Naive B cell (primary cell): ENCODE results near the gene VSTM5. TPM values are rescaled to one million over a fixed set of nuclear protein-coding genes. Genes with fewer than 3 reads are reported as not detected.
"Not testable (repeated sequence)": the region's sequence is repeated elsewhere in the genome, so short reads cannot be mapped to it uniquely, and the experiment has no call there.

Source experiments
- ATAC-seq, 2 donors: fragments of 150-1000 bp; cut with Tn5 transposase; 2 replicates each; pipeline ENCODE4 v1.10.0; 2021; ENCODE audit warnings: low read depth in 2 of 2, mild to moderate bottlenecking in 2 of 2, moderate library complexity in 2 of 2
- DNase-seq: peaks from one replicate; pipeline ENCODE4 v3.0.0; 2022
- H3K27ac Mint-ChIP-seq, 6 donors: one replicate each; pipeline ENCODE4 v1.8.0; 2020 to 2022; ENCODE audit warnings: mild to moderate bottlenecking in 6 of 6, mixed read lengths in 6 of 6, moderate library complexity in 5 of 6, inconsistent platforms in 2 of 6
- H3K27me3 Mint-ChIP-seq, 3 donors: one replicate each; pipeline ENCODE4 v1.8.0; 2021 to 2022; ENCODE audit warnings: mixed read lengths in 3 of 3, mild to moderate bottlenecking in 1 of 3
- H3K36me3 Mint-ChIP-seq, 2 donors: one replicate each; pipeline ENCODE4 v1.8.0; 2020 to 2022; ENCODE audit warnings: mixed read lengths in 2 of 2, inconsistent platforms in 1 of 2, mild to moderate bottlenecking in 1 of 2
- H3K4me1 Mint-ChIP-seq, 3 donors: one replicate each; pipeline ENCODE4 v1.8.0; 2020 to 2022; ENCODE audit warnings: mixed read lengths in 3 of 3, inconsistent platforms in 1 of 3, mild to moderate bottlenecking in 1 of 3, moderate library complexity in 1 of 3
- H3K4me3 Mint-ChIP-seq, 8 donors: one replicate each; pipeline ENCODE4 v1.8.0; 2020 to 2022; ENCODE audit warnings: mild to moderate bottlenecking in 8 of 8, mixed read lengths in 8 of 8, moderate library complexity in 8 of 8, inconsistent platforms in 2 of 8
- H3K9me3 Mint-ChIP-seq, 7 donors: one replicate each; pipeline ENCODE4 v1.8.0; 2020 to 2022; ENCODE audit warnings: mixed read lengths in 7 of 7, mild to moderate bottlenecking in 5 of 7, inconsistent platforms in 2 of 7, moderate library complexity in 1 of 7
- polyA plus RNA-seq, 6 donors: library from polyadenylated mRNA; unstranded; fragments of 300-500 nt; fragmentation: Illumina TruSeq; gene quantifications; one replicate each; pipeline ENCODE4 v1.2.3, GENCODE V29; 2021; ENCODE audit warnings: low read depth in 6 of 6

VSTM5 gene
- polyA plus RNA-seq, 6 donors from 2014 or later, result not detected

- DNase-seq (no peak), ATAC-seq (no peak)
- Mint-ChIP-seq H3K27me3 (no peaks in the 10 kb centered on the region), H3K4me1 (no peaks in the 10 kb centered on the region), H3K36me3 (peaks cover 13 to 38% of the 10 kb centered on the region in 2 donors), H3K27ac (peak overlapping the region in 1 of 6 donors; percentile 56), H3K9me3 (no peaks in the 10 kb centered on the region), H3K4me3 (no peak overlapping the region)
These were observed 42.4 kb downstream of the VSTM5 start for GRCh38 chr11:93807980-93808379.

GRCh38 chr11:93804879-93805278 is 45.5 kb downstream of the VSTM5 start:
- Mint-ChIP-seq H3K27me3 (no peaks in the 10 kb centered on the region), H3K4me1 (no peaks in the 10 kb centered on the region), H3K4me3 (no peak overlapping the region), H3K9me3 (no peaks in the 10 kb centered on the region), H3K36me3 (peaks cover 13 to 40% of the 10 kb centered on the region in 2 donors), H3K27ac (no peak overlapping the region)
- no peak for ATAC-seq
- DNase-seq, result no peak

DNA sequence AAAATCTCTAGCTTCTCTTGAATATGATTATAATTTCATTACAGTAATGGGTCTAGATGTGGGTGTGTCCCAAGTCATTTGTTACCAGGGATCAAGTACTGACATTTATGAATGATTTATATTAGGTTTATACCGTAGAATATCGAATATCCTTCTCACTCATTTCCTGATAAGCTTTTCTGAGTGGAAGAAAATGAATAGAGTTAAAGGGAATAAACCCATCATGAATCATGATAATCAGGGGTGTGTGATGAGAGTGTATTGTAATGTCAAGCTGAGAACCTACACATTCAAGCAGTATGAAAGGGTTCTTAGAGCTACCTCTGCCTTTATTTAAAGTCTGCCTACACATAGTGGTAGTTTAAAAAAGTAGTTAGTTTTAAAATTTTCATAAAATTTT is 49.1 kb downstream of the VSTM5 start:
- DNase-seq, result no peak
- peaks cover 14 to 37% of the 10 kb centered on the region in 2 donors for H3K36me3 Mint-ChIP-seq
- H3K4me1 Mint-ChIP-seq, result no peaks in the 10 kb centered on the region
- no peak overlapping the region for H3K27ac Mint-ChIP-seq
- ATAC-seq, result no peak
- no peaks in the 10 kb centered on the region for H3K9me3 Mint-ChIP-seq
- no peak overlapping the region for H3K4me3 Mint-ChIP-seq
- no peaks in the 10 kb centered on the region for H3K27me3 Mint-ChIP-seq

DNA sequence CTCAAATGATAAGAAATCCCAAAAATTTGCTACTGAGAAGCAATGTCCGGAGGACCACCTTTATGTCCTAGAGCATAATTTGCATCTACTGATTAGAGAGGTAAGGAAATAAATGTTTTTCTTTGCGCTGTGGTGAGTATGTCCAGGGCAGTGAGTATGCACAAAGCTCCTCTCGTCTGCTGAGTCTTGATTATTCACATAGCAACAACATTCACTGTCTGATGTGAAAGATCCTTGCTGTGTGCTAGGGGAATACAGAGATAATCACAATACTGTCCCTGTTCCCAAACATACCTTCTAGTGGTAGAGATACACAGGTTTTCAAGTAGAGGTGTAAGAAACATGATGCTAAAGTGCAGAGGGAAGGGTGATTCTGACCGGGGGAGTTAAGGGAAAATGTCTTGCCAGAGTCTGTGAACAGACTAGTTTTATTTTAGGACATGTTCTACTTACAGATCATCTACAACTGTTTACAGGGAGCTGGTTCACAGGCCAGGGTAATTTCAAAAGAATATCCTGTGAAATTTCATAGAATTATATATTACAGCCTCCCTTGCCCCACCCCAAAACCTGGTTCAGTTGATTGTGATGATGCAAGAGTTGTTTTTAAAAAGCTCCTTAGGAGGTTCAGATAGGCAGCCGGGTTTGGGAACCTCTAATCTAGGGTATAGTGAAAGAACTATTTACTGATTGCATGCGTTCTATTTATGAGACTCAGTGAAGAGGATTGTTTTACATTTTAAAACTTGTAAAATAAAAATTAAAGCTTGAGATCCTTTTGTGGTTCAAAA is 53.8 kb downstream of the VSTM5 start:
- ATAC-seq, result no peak
- Mint-ChIP-seq H3K4me3 (no peak overlapping the region), H3K27me3 (no peaks in the 10 kb centered on the region), H3K4me1 (no peaks in the 10 kb centered on the region), H3K36me3 (peaks cover 8 to 27% of the 10 kb centered on the region in 2 donors), H3K27ac (peak overlapping the region in 2 of 6 donors; percentile 1 to 82), H3K9me3 (peaks cover 0 to 1% (median 0%) of the 10 kb centered on the region in 7 donors)
- DNase-seq, result no peak

- Mint-ChIP-seq H3K27ac (no peak overlapping the region), H3K36me3 (peaks cover 9 to 29% of the 10 kb centered on the region in 2 donors), H3K9me3 (peaks cover 0 to 1% (median 0%) of the 10 kb centered on the region in 7 donors), H3K27me3 (no peaks in the 10 kb centered on the region), H3K4me3 (no peak overlapping the region), H3K4me1 (peaks cover 7 to 15% (median 10%) of the 10 kb centered on the region in 3 donors)
- DNase-seq (no peak), ATAC-seq (no peak)
These were observed 58.9 kb downstream of the VSTM5 start for GRCh38 chr11:93791493-93791892.

DNA sequence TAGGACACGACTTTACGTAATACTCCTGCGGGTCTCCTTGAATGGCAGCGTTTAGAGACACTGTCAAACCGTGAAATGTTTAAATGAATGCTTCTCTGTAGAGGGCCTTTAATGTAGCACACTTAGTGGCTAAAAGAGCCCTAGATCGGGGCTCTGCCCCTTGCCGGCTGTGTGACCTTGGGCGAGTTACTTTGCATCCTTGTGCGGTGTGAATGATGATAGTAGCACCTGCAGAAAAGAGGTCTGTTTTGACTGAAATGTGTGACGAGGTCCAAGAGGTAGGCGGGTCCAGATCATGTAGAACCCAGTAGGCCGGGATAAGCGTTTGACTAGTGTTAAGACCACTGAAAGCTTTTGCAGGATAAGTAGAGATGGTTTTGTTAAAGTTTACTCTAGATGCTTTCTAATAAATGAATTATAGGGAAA is 65.5 kb downstream of the VSTM5 start:
- DNase-seq, result no peak
- ATAC-seq, result peak; percentile 5 to 22
- peak overlapping the region; percentile 79 to 97 (median 90) for H3K27ac Mint-ChIP-seq
- peak overlapping the region; percentile 90 to 100 (median 98) for H3K4me3 Mint-ChIP-seq
- peaks cover 26 to 39% (median 37%) of the 10 kb centered on the region in 3 donors for H3K4me1 Mint-ChIP-seq
- no peaks in the 10 kb centered on the region for H3K9me3 Mint-ChIP-seq
- peaks cover 0 to 14% of the 10 kb centered on the region in 2 donors for H3K36me3 Mint-ChIP-seq
- H3K27me3 Mint-ChIP-seq, result no peaks in the 10 kb centered on the region

GRCh38 chr11:93784145-93784934 is 66.1 kb downstream of the VSTM5 start, which contains the start of gene MED17:
Gene MED17 (plus strand): TSS chr11:93784282. CDS start chr11:93784514, 232 bp downstream.
- H3K36me3 Mint-ChIP-seq, result peaks cover 0 to 13% of the 10 kb centered on the region in 2 donors
- H3K27me3 Mint-ChIP-seq, result no peaks in the 10 kb centered on the region
- H3K4me1 Mint-ChIP-seq, result peaks cover 26 to 39% (median 37%) of the 10 kb centered on the region in 3 donors
- DNase-seq, result peak; percentile 81
- peak within 1 kb of the TSS; percentile 90 to 100 (median 98) for H3K4me3 Mint-ChIP-seq
- H3K9me3 Mint-ChIP-seq, result no peaks in the 10 kb centered on the region
- peak; percentile 93 for ATAC-seq
- H3K27ac Mint-ChIP-seq, result peak within 1 kb of the TSS; percentile 79 to 97 (median 90)

DNA sequence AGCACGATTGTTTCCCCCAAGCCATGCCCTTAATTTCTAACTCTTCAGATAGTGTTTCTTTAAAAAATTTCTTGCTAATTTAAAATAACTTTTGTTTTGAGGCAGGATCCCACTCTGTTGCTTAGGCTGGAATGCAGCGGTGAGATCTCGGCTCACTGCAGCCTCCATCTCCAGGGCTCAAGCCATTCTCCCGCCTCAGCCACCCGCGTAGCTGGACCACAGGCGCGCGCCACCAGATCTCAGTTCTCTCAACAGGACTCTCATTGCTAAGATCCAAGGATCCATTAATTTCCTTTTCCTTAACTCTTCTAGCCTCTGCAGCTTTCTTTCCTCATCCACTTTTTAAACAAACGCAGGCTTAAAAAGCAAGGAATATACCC is 66.7 kb downstream of the VSTM5 start:
- H3K9me3 Mint-ChIP-seq, result no peaks in the 10 kb centered on the region
- peaks cover 26 to 39% (median 37%) of the 10 kb centered on the region in 3 donors for H3K4me1 Mint-ChIP-seq
- DNase-seq (no peak), ATAC-seq (peak; percentile 14 to 24)
- H3K4me3 Mint-ChIP-seq, result peak overlapping the region; percentile 90 to 100 (median 98)
- peaks cover 0 to 13% of the 10 kb centered on the region in 2 donors for H3K36me3 Mint-ChIP-seq
- peak overlapping the region; percentile 79 to 97 (median 90) for H3K27ac Mint-ChIP-seq
- no peaks in the 10 kb centered on the region for H3K27me3 Mint-ChIP-seq

GRCh38 chr11:93783362-93783761 is 67.1 kb downstream of the VSTM5 start:
- Mint-ChIP-seq H3K4me3 (peak overlapping the region; percentile 90 to 100 (median 98)), H3K36me3 (peaks cover 0 to 13% of the 10 kb centered on the region in 2 donors), H3K27me3 (no peaks in the 10 kb centered on the region), H3K4me1 (peaks cover 26 to 39% (median 37%) of the 10 kb centered on the region in 3 donors), H3K27ac (peak overlapping the region in 3 of 6 donors; percentile 24 to 88 (median 86)), H3K9me3 (no peaks in the 10 kb centered on the region)
- ATAC-seq, result no peak
- no peak for DNase-seq

- Mint-ChIP-seq H3K27ac (peak overlapping the region in 2 of 6 donors; percentile 58 to 72), H3K27me3 (no peaks in the 10 kb centered on the region), H3K4me3 (no peak overlapping the region), H3K36me3 (peaks cover 0 to 7% of the 10 kb centered on the region in 2 donors), H3K4me1 (peaks cover 0 to 13% (median 3%) of the 10 kb centered on the region in 3 donors), H3K9me3 (peaks cover 0 to 6% (median 0%) of the 10 kb centered on the region in 7 donors)
- no peak for DNase-seq
- ATAC-seq, result no peak
These were observed 75.1 kb downstream of the VSTM5 start for GRCh38 chr11:93775289-93775688.

GRCh38 chr11:93774560-93774959 is 75.9 kb downstream of the VSTM5 start:
- H3K27ac Mint-ChIP-seq, H3K4me3 Mint-ChIP-seq, H3K27me3 Mint-ChIP-seq, DNase-seq, H3K36me3 Mint-ChIP-seq, ATAC-seq, H3K9me3 Mint-ChIP-seq: not testable (repeated sequence)
- peaks cover 0 to 13% (median 3%) of the 10 kb centered on the region in 3 donors for H3K4me1 Mint-ChIP-seq

GRCh38 chr11:93773601-93774200 is 76.7 kb downstream of the VSTM5 start:
- H3K4me3 Mint-ChIP-seq, result no peak overlapping the region
- no peak for DNase-seq
- H3K9me3 Mint-ChIP-seq, result peaks cover 0 to 6% (median 0%) of the 10 kb centered on the region in 7 donors
- H3K27ac Mint-ChIP-seq, result no peak overlapping the region
- no peaks in the 10 kb centered on the region for H3K27me3 Mint-ChIP-seq
- ATAC-seq, result no peak
- H3K36me3 Mint-ChIP-seq, result peaks cover 0 to 7% of the 10 kb centered on the region in 2 donors
- H3K4me1 Mint-ChIP-seq, result peaks cover 0 to 13% (median 3%) of the 10 kb centered on the region in 3 donors

DNA sequence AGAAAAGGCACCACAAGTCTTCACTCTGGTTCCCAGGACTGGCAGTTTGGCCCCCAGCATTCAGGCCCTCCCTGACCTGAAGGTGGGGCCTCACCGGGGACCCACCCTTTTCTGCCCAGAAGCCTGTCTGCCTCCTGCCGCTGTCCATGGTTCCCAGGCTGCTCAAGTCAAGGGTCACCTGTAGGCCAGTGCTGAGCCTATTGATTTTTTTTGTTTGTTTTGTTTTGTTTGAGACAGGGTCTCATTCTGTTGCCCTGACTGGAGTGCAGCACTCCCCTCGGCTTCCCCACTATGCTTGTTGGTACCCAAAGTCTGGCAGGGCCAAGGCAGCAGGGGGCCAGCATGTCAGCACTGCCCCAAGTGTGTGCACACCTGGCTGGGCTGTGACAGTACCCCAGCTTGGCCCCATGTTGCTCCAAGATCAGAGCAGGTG is 77.4 kb downstream of the VSTM5 start:
- Mint-ChIP-seq H3K36me3 (peaks cover 0 to 7% of the 10 kb centered on the region in 2 donors), H3K9me3 (peaks cover 0 to 6% (median 0%) of the 10 kb centered on the region in 7 donors), H3K4me1 (peaks cover 0 to 13% (median 3%) of the 10 kb centered on the region in 3 donors), H3K27ac (no peak overlapping the region), H3K27me3 (no peaks in the 10 kb centered on the region), H3K4me3 (no peak overlapping the region)
- no peak for DNase-seq
- no peak for ATAC-seq
